ENCODE results near the gene GMPPB. TPM values are rescaled to one million over a fixed set of nuclear protein-coding genes. Genes with fewer than 3 reads are reported as not detected.

Gene GMPPB
- total and polyA plus RNA-seq, 7 donors = 9.9 to 57.5 (median 14.3) TPM

- WGBS, 2 donors = 91 to 94% methylated on average over 3 of the region's 3 CpGs
- Histone ChIP-seq H3K27me3 (no peaks in the 10 kb centered on the region), H3K4me1 (peaks cover 0 to 7% (median 4%) of the 10 kb centered on the region in 4 donors), H3K4me3 (no peak overlapping the region), H3K9me3 (no peaks in the 10 kb centered on the region), H3K36me3 (peaks cover 0 to 10% (median 3%) of the 10 kb centered on the region in 4 donors), H3K27ac (no peak overlapping the region)
- intact Hi-C loops (cut with DNase I) = no loop called here
- DNase-seq = no peak
- TF ChIP-seq CTCF (IDR thresholded peaks at IDR 0.05) (no peak), POLR2AphosphoS5 (IDR thresholded peaks at IDR 0.05) (no peak), EP300 (IDR thresholded peaks at IDR 0.05) (no peak), POLR2A (IDR thresholded peaks at IDR 0.05) (no peak)
Measured at GRCh38 chr3:49769286-49769915, 45.6 kb upstream of the GMPPB start.

- H3K27me3 ChIP-seq = no peaks in the 10 kb centered on the region
- no peaks in the 10 kb centered on the region for H3K36me3 ChIP-seq
- H3K4me1 ChIP-seq = no peaks in the 10 kb centered on the region
- no peak overlapping the region for H3K27ac ChIP-seq
- no peaks in the 10 kb centered on the region for H3K9me3 ChIP-seq
- no peak for DNase-seq
- WGBS, 2 donors = 98 to 99% methylated on average over 4 of the region's 4 CpGs
- TF ChIP-seq POLR2A (IDR thresholded peaks at IDR 0.05) (no peak), CTCF (IDR thresholded peaks at IDR 0.05) (no peak)
- no peak overlapping the region for H3K4me3 ChIP-seq
- intact Hi-C loops (cut with DNase I) = no loop called here
Measured at GRCh38 chr3:49763981-49764380, 40.2 kb upstream of the GMPPB start.

- WGBS, 2 donors = 91 to 95% methylated on average over 3 of the region's 3 CpGs
- intact Hi-C loops (cut with DNase I) = no loop called here
- DNase-seq = no peak
- Histone ChIP-seq H3K27ac (no peak overlapping the region), H3K9me3 (no peaks in the 10 kb centered on the region), H3K4me3 (no peak overlapping the region), H3K36me3 (no peaks in the 10 kb centered on the region), H3K27me3 (no peaks in the 10 kb centered on the region), H3K4me1 (peaks cover 0 to 8% (median 0%) of the 10 kb centered on the region in 4 donors)
- TF ChIP-seq POLR2A (IDR thresholded peaks at IDR 0.05) (no peak), EP300 (IDR thresholded peaks at IDR 0.05) (no peak), CTCF (IDR thresholded peaks at IDR 0.05) (no peak), POLR2AphosphoS5 (IDR thresholded peaks at IDR 0.05) (no peak)
Measured at GRCh38 chr3:49761661-49762060, 37.9 kb upstream of the GMPPB start.

- intact Hi-C loops (cut with DNase I) = no loop called here
- Histone ChIP-seq H3K4me3 (no peak overlapping the region), H3K36me3 (no peaks in the 10 kb centered on the region), H3K27me3 (no peaks in the 10 kb centered on the region), H3K27ac (no peak overlapping the region), H3K4me1 (peaks cover 0 to 20% (median 3%) of the 10 kb centered on the region in 4 donors), H3K9me3 (no peaks in the 10 kb centered on the region)
- 48 to 49% methylated on average over 1 of the region's 1 CpG for WGBS, 2 donors
- TF ChIP-seq EP300 (IDR thresholded peaks at IDR 0.05) = no peak
- TF ChIP-seq POLR2AphosphoS5 (IDR thresholded peaks at IDR 0.05) = no peak
- TF ChIP-seq POLR2A (IDR thresholded peaks at IDR 0.05) = no peak
- TF ChIP-seq CTCF (IDR thresholded peaks at IDR 0.05) = no peak
- no peak for DNase-seq
Measured at GRCh38 chr3:49759226-49759625, 35.5 kb upstream of the GMPPB start.

GRCh38 chr3:49757197-49757596, 33.4 kb upstream of the GMPPB start:
- no peak overlapping the region for H3K27ac ChIP-seq
- intact Hi-C loops (cut with DNase I) = no loop called here
- H3K4me3 ChIP-seq = no peak overlapping the region
- 72 to 80% methylated on average over 2 of the region's 2 CpGs for WGBS, 2 donors
- H3K9me3 ChIP-seq = no peaks in the 10 kb centered on the region
- peaks cover 0 to 32% (median 11%) of the 10 kb centered on the region in 4 donors for H3K4me1 ChIP-seq
- no peaks in the 10 kb centered on the region for H3K27me3 ChIP-seq
- H3K36me3 ChIP-seq = no peaks in the 10 kb centered on the region
- DNase-seq = no peak
- TF ChIP-seq EP300 (IDR thresholded peaks at IDR 0.05) = no peak
- no peak for TF ChIP-seq CTCF (IDR thresholded peaks at IDR 0.05)
- TF ChIP-seq POLR2AphosphoS5 (IDR thresholded peaks at IDR 0.05) = no peak
- no peak for TF ChIP-seq POLR2A (IDR thresholded peaks at IDR 0.05)

All from sigmoid colon (tissue), 7 donors.